IMR-90 (cell line): ENCODE data around the gene HDAC10. TPM values are rescaled to one million over a fixed set of nuclear protein-coding genes. Genes with fewer than 3 reads are reported as not detected.

Experiments used
- ATAC-seq: fragments of 200-7000 bp; cut with Tn5 transposase; 2 replicates; pipeline ENCODE4 v1.9.1; 2020; ENCODE audit warnings: low read depth, mild to moderate bottlenecking, moderate library complexity
- BruUV-seq: library from RNA; stranded (reverse); fragments of 400-500 nt; replicated peaks from 2 replicates; lab custom pipeline; 2021; lab: Mats Ljungman, UMichigan
- CTCF ChIA-PET: fragments of 300-600 bp; formaldehyde crosslinking; extraction: SDS; loops from one replicate; lab custom pipeline; 2021; ENCODE audit warnings: antibody characterized with exemption; lab: Yijun Ruan, JAX
- POLR2A ChIA-PET: fragments of 300-600 bp; sonication (Branson Sonifier 250); formaldehyde crosslinking; loops from one replicate; lab custom pipeline; 2022; ENCODE audit warnings: antibody characterized with exemption; ENCODE audit not compliant: unreplicated experiment; lab: Charles Lee
- DNase-seq: peaks from one replicate; pipeline ENCODE4 v3.0.0; 2013
- H2AFZ ChIP-seq: replicated peaks from 2 replicates; pipeline ENCODE3; 2013; ENCODE audit warnings: low read length, mild to moderate bottlenecking; ENCODE audit not compliant: poor library complexity
- H2AK5ac ChIP-seq: 2 replicates; pipeline ENCODE4 v1.6.1; 2013; ENCODE audit warnings: low read depth, low read length, inconsistent platforms
- H2AK9ac ChIP-seq: replicated peaks from 2 replicates; pipeline ENCODE3; 2013; ENCODE audit warnings: mild to moderate bottlenecking, low read depth, low read length, moderate library complexity; ENCODE audit not compliant: poor library complexity
- H2BK120ac ChIP-seq: 2 replicates; pipeline ENCODE4 v1.6.1; 2013; ENCODE audit warnings: low read depth, low read length, inconsistent platforms
- H2BK15ac ChIP-seq: 3 replicates; pipeline ENCODE4 v1.6.1; 2013; ENCODE audit warnings: low read depth, low read length, inconsistent platforms
- H2BK20ac ChIP-seq: 2 replicates; pipeline ENCODE4 v1.6.1; 2013; ENCODE audit warnings: low read depth, mild to moderate bottlenecking, inconsistent platforms, low read length, moderate library complexity
- H2BK5ac ChIP-seq: 2 replicates; pipeline ENCODE4 v1.6.1; 2013; ENCODE audit warnings: mild to moderate bottlenecking, low read depth, low read length, inconsistent platforms; ENCODE audit not compliant: poor library complexity, severe bottlenecking
- H3K14ac ChIP-seq: replicated peaks from 2 replicates; pipeline ENCODE4 v1.6.1; 2013; ENCODE audit warnings: low read depth, low read length, inconsistent platforms
- H3K18ac ChIP-seq: 2 replicates; pipeline ENCODE4 v1.6.1; 2013; ENCODE audit warnings: low read depth, low read length, control low read depth
- H3K23ac ChIP-seq: 2 replicates; pipeline ENCODE4 v1.6.1; 2013; ENCODE audit warnings: low read depth, low read length, inconsistent platforms
- H3K27ac ChIP-seq: 2 replicates; pipeline ENCODE4 v1.5.1; 2013; ENCODE audit warnings: mild to moderate bottlenecking, control low read depth, low read length; ENCODE audit not compliant: insufficient read depth
- H3K27me3 ChIP-seq: 2 replicates; pipeline ENCODE4 v1.6.1; 2013; ENCODE audit warnings: low read length; ENCODE audit not compliant: control insufficient read depth, insufficient read depth
- H3K36me3 ChIP-seq: 2 replicates; pipeline ENCODE4 v1.6.1; 2013; ENCODE audit warnings: low read length, mixed read lengths; ENCODE audit not compliant: control insufficient read depth, insufficient read depth
- H3K4ac ChIP-seq: 2 replicates; pipeline ENCODE4 v1.6.1; 2013; ENCODE audit warnings: low read depth, low read length, inconsistent platforms
- H3K4me1 ChIP-seq: 2 replicates; pipeline ENCODE4 v1.6.1; 2013; ENCODE audit warnings: low read length, mixed read lengths; ENCODE audit not compliant: control insufficient read depth, insufficient read depth
- H3K4me2 ChIP-seq: 2 replicates; pipeline ENCODE4 v1.6.1; 2013; ENCODE audit warnings: low read depth, mild to moderate bottlenecking, control low read depth, low read length, moderate library complexity
- H3K4me3 ChIP-seq: 2 replicates; pipeline ENCODE4 v1.5.1; 2013; ENCODE audit warnings: low read depth, mild to moderate bottlenecking, control low read depth, low read length, moderate library complexity; ENCODE audit not compliant: insufficient read depth
- H3K56ac ChIP-seq: 2 replicates; pipeline ENCODE4 v1.6.1; 2013; ENCODE audit warnings: low read length, inconsistent platforms; ENCODE audit not compliant: insufficient read depth; ENCODE audit errors: extremely low read depth
- H3K79me1 ChIP-seq, 2 experiments: 2 replicates each; pipeline ENCODE4 v1.6.1; 2013; ENCODE audit warnings: low read length in 2 of 2, inconsistent platforms in 1 of 2, low read depth in 1 of 2
- H3K9ac ChIP-seq: 2 replicates; pipeline ENCODE4 v1.6.1; 2013; ENCODE audit warnings: low read depth, low read length, control low read depth
- H3K9me1 ChIP-seq: 2 replicates; pipeline ENCODE4 v1.6.1; 2013; ENCODE audit warnings: low read length, inconsistent platforms; ENCODE audit not compliant: insufficient read depth
- H3K9me3 ChIP-seq: 2 replicates; pipeline ENCODE4 v1.6.1; 2013; ENCODE audit warnings: low read length; ENCODE audit not compliant: control insufficient read depth, insufficient read depth
- H4K20me1 ChIP-seq: 2 replicates; pipeline ENCODE4 v1.6.1; 2013; ENCODE audit warnings: low read length, inconsistent platforms; ENCODE audit not compliant: insufficient read depth
- H4K5ac ChIP-seq: 2 replicates; pipeline ENCODE4 v1.6.1; 2013; ENCODE audit warnings: mild to moderate bottlenecking, low read depth, low read length, control low read depth
- H4K8ac ChIP-seq, 2 experiments: 2 replicates each; pipeline ENCODE4 v1.6.1; 2013; ENCODE audit warnings: low read depth in 2 of 2, low read length in 2 of 2, control low read depth in 1 of 2, inconsistent platforms in 1 of 2
- H4K91ac ChIP-seq: 2 replicates; pipeline ENCODE4 v1.6.1; 2013; ENCODE audit warnings: low read depth, low read length, inconsistent platforms; ENCODE audit not compliant: insufficient read depth
- CEBPB ChIP-seq: IDR thresholded peaks from 2 replicates; pipeline ENCODE4 v1.6.1; 2012; ENCODE audit warnings: low read depth, low read length, improper control_type of control experiment
- FOS ChIP-seq: fragments of 150-350 bp; IDR thresholded peaks from 2 replicates; pipeline ENCODE4 v1.6.1; 2016; ENCODE audit warnings: low read depth, low read length
- WGBS, 2 experiments: methylation state at CpG; one replicate each; pipeline versions ENCODE4 v1.1.5 to v1.1.7; 2013; ENCODE audit warnings: missing lambda C conversion rate in 2 of 2; ENCODE audit not compliant: insufficient read length in 1 of 2; ENCODE audit errors: extremely low coverage in 2 of 2; 5-methylcytosine and 5-hydroxymethylcytosine counted together
- dilution Hi-C: fragments of 300-500 bp; cut with HindIII; formaldehyde crosslinking; loops from one replicate; pipeline ENCODE4 v1.14.3; 2018; ENCODE audit warnings: low sequenced_read_pairs; ENCODE audit not compliant: unreplicated experiment
- in situ Hi-C: fragments of 300-500 bp; cut with MboI; formaldehyde crosslinking; loops from 3 replicates; pipeline ENCODE4 v1.14.3; 2019; ENCODE audit warnings: low sequenced_read_pairs, inconsistent platforms, mixed read lengths
- intact Hi-C: fragments of 100-400 bp; cut with micrococcal nuclease; formaldehyde crosslinking; loops from 2 replicates; pipeline ENCODE4 v1.10.0; 2022
- polyA plus RNA-seq, 3 experiments: library from polyadenylated mRNA; depleted of rRNA; stranded (reverse); fragments of >200 nt; gene quantifications; 2 replicates each; pipeline ENCODE4 v1.2.3, GENCODE V29; 2012; ENCODE audit warnings: low replicate concordance in 1 of 3
- total RNA-seq: library from RNA; depleted of rRNA; stranded (reverse); fragments of >200 nt; gene quantifications from 2 replicates; pipeline ENCODE4 v1.2.3, GENCODE V29; 2012

The HDAC10 gene
- total and polyA plus RNA-seq, 2 of the 4 experiments (the other 2 are of a cell fraction): 3.9 to 35.7 TPM

- DNase-seq (peak; percentile 61), ATAC-seq (no peak)
- Histone ChIP-seq H3K9me3 (no peaks in the 10 kb centered on the region), H2AK5ac (no peak overlapping the region), H4K91ac (no peak overlapping the region), H3K79me1 (peaks cover 9 to 53% of the 10 kb centered on the region in 2 experiments; a peak in 3 of 4 replicates), H3K36me3 (peaks cover 21% of the 10 kb centered on the region), H2AK9ac (peak overlapping the region; percentile 58), H3K4ac (no peak overlapping the region), H2BK120ac (no peak overlapping the region), H3K14ac (no peak overlapping the region), H3K4me1 (peaks cover 16% of the 10 kb centered on the region), H3K9ac (no peak overlapping the region), H3K56ac (no peak overlapping the region), H3K4me2 (no peak overlapping the region), H4K8ac (peak overlapping the region in 1 of 2 experiments; percentile 0; a peak in 1 of 4 replicates), H3K23ac (no peak overlapping the region), H3K9me1 (0 out of 2 replicates have a peak, but pooled peaks cover 3% of the 10 kb centered on the region), H4K5ac (no peak overlapping the region), H3K18ac (no peak overlapping the region), H2BK5ac (no peak overlapping the region), H3K27ac (no peak overlapping the region), H2BK20ac (no peak overlapping the region), H2BK15ac (no peak overlapping the region), H3K4me3 (no peak overlapping the region), H2AFZ (peak overlapping the region; percentile 76), H4K20me1 (peaks cover 32% of the 10 kb centered on the region), H3K27me3 (no peaks in the 10 kb centered on the region)
- intact Hi-C loops: no loop called here
- ChIA-PET POLR2A (no interaction called here), CTCF (no interaction called here)
- dilution Hi-C loops: no loop called here
- BruUV-seq: no TSS peak
- TF ChIP-seq CEBPB (no peak), FOS (no peak)
- in situ Hi-C loops: no loop called here
- 54% methylated on average over 13 of the region's 16 CpGs; no CpG with 5 or more reads in 1 of the 2 experiments for WGBS, 2 experiments
Measured at GRCh38 chr22:50247748-50248147, 3.3 kb downstream of the HDAC10 start.
